Fibroblast of villous mesenchyme (primary cell): Measurements from ENCODE around the gene AIPL1. TPM values are rescaled to one million over a fixed set of nuclear protein-coding genes. Genes with fewer than 3 reads are reported as not detected.

Source experiments
- DNase-seq: peaks from one replicate; pipeline ENCODE4 v3.0.0-alpha.2; 2010; ENCODE audit warnings: low read depth
- H3K4me3 ChIP-seq: 2 replicates; pipeline ENCODE4 v1.5.1; 2011; ENCODE audit warnings: low read depth, mild to moderate bottlenecking, low read length
- total RNA-seq: library from RNA; depleted of rRNA; stranded (reverse); fragments of >200 nt; gene quantifications from 2 replicates; pipeline ENCODE4 v1.2.3, GENCODE V29; 2012
- TF ChIP-seq, protein P1 (sequence below): IDR thresholded peaks from 2 replicates; pipeline ENCODE4 v1.5.1; 2012; ENCODE audit warnings: low read depth, mild to moderate bottlenecking, low read length; ENCODE audit not compliant: insufficient read depth

AIPL1 gene
- total RNA-seq, 1 donor = not detected

DNA sequence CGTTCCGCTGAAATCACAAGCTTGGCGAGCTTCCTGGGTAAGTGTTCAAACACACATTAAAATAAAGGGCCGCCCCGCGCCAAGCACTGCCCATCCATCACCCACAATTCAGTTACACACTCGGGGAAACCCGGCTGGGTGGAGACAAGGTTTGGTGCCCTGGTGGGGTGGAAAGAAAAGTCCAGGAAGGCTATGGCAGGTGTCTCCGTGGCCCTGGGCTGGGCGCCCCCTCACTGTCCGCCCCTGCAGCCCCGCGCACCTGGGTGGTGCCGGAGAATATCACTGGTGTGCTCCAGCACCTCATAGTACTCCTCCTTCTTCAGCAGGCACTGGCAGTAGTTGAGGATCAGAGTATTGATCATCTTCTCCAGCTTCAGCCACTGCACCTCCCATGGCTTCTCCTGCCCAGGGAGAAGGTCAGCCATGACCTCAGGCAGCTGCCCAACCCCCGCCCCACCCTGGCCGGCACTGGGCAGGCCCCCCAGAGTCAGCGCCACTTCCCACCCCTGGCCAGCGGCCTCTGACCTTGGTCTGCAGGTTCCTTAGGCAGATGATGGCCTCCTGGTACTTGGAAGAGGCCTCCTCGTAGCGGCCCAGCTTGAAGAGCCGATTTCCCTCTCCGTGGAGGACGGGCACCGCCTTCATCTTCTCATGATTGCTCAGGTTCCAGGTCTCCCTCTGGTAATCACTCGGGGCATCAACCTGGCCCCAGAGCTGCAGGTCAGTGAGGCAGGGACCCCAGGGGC lies 8.4 kb downstream of the AIPL1 start:
- H3K4me3 ChIP-seq = no peak overlapping the region
- TF ChIP-seq, protein P1, sequence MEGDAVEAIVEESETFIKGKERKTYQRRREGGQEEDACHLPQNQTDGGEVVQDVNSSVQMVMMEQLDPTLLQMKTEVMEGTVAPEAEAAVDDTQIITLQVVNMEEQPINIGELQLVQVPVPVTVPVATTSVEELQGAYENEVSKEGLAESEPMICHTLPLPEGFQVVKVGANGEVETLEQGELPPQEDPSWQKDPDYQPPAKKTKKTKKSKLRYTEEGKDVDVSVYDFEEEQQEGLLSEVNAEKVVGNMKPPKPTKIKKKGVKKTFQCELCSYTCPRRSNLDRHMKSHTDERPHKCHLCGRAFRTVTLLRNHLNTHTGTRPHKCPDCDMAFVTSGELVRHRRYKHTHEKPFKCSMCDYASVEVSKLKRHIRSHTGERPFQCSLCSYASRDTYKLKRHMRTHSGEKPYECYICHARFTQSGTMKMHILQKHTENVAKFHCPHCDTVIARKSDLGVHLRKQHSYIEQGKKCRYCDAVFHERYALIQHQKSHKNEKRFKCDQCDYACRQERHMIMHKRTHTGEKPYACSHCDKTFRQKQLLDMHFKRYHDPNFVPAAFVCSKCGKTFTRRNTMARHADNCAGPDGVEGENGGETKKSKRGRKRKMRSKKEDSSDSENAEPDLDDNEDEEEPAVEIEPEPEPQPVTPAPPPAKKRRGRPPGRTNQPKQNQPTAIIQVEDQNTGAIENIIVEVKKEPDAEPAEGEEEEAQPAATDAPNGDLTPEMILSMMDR = no peak
- no peak for DNase-seq

GRCh38 chr17:6425407-6425806 lies 9.5 kb downstream of the AIPL1 start:
- TF ChIP-seq, protein P1 = no peak
- H3K4me3 ChIP-seq = no peak overlapping the region
- DNase-seq = no peak

DNA sequence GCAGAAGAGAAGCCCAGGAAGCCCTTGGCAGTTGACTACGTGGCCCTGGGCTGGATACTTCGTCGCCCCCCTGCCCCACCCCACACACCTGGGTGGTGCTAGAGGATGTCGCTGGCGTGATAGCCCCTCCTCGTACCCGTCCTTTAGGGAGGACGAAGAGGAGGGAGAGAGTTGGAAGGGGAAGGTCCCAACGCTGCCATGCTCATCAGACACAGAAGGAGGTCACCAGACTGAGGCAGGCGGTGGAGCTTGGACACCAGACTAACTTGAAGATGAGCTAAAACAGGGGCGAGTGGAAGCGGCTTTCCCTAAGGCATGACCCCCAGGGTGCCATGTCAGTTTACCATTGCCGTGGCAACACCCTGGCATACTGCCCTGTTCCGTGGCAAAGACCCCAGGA lies 11.0 kb downstream of the AIPL1 start:
- H3K4me3 ChIP-seq = no peak overlapping the region
- no peak for DNase-seq
- TF ChIP-seq, protein P1 = no peak

DNA sequence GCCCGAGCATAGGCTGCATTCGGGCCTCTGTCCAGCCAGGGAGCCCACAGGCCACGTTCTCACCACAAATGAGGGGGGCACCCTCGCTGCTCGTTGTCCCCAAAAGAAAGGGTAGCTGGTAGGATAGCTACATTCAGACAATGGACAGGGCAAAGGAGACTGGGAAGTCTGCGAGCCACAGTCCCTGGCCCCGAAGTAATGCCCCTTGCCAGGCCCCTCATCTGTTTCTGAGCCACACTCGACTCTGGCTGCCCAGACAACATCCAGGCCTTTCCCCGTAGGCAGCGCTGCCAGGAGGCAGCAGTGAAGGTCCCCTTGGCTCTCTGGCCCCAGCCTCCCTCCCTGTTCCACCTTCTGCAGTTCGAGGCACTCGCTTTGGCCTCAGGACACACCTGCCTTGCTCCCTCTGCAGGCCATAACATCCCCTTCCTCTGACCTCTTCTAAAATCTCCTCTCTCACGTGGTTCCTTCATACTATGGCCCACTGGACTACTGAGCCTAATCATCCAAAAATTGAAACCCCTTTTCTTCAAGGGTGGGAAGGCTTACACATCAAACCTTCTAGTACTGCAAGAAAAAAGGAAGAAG lies 12.2 kb downstream of the AIPL1 start:
- TF ChIP-seq, protein P1 = no peak
- H3K4me3 ChIP-seq = no peak overlapping the region
- DNase-seq = no peak

- no peak overlapping the region for H3K4me3 ChIP-seq
- peak; percentile 69 for DNase-seq
- TF ChIP-seq, protein P1 = peak; percentile 84
Measured at GRCh38 chr17:6421700-6422604, 13.0 kb downstream of the AIPL1 start.

- no peak overlapping the region for H3K4me3 ChIP-seq
- DNase-seq = no peak
- TF ChIP-seq, protein P1 = peak; percentile 35
Measured at GRCh38 chr17:6420173-6420641, 14.7 kb downstream of the AIPL1 start.
